ENCODE results near the gene ADTRP. TPM values are rescaled to one million over a fixed set of nuclear protein-coding genes. Genes with fewer than 3 reads are reported as not detected.

The ADTRP gene
- total RNA-seq, 1 experiment from 2014 or later: 0.86 TPM

GRCh38 chr6:11813606-11814005 lies 35.0 kb upstream of the ADTRP start:
- peaks cover 0 to 5% of the 10 kb centered on the region in 2 experiments; a peak in 1 of 4 replicates for H3K4me1 ChIP-seq (ENCODE audit: control insufficient read depth in 1 of 2, insufficient read depth in 2 of 2, low read length in 2 of 2)
- POLR2A ChIA-PET: no interaction called here
- TF ChIP-seq CEBPB (IDR thresholded peaks at IDR 0.05; ENCODE audit: low read depth) (no peak), POLR2AphosphoS5 (IDR thresholded peaks at IDR 0.05; ENCODE audit: low read depth, low read length) (no peak), CTCF (IDR thresholded peaks at IDR 0.05 in 2 of 3, conservative IDR thresholded peaks at IDR 0.05 in 1 of 3; ENCODE audit: borderline replicate concordance in 1 of 3, insufficient read depth in 1 of 3, low read depth in 2 of 3, low read length in 2 of 3) (no peak), FOSL1 (IDR thresholded peaks at IDR 0.05; ENCODE audit: low read depth) (no peak), ELF1 (IDR thresholded peaks at IDR 0.05; ENCODE audit: borderline replicate concordance, low read depth) (no peak), EZH2phosphoT487 (IDR thresholded peaks at IDR 0.05; ENCODE audit: borderline replicate concordance) (no peak), MAX (IDR thresholded peaks at IDR 0.05) (no peak), EGR1 (IDR thresholded peaks at IDR 0.05; ENCODE audit: low read depth) (no peak), ZNF274 (IDR thresholded peaks at IDR 0.05; ENCODE audit: low read depth, low read length) (no peak), RAD21 (IDR thresholded peaks at IDR 0.05; ENCODE audit: low read depth) (no peak), SRF (IDR thresholded peaks at IDR 0.05; ENCODE audit: low read depth) (no peak), SP1 (IDR thresholded peaks at IDR 0.05; ENCODE audit: low read depth) (no peak), CBX3 (IDR thresholded peaks at IDR 0.05; ENCODE audit: low read depth) (no peak), ZFX (IDR thresholded peaks at IDR 0.05) (no peak)
- TF ChIP-seq, protein P1, sequence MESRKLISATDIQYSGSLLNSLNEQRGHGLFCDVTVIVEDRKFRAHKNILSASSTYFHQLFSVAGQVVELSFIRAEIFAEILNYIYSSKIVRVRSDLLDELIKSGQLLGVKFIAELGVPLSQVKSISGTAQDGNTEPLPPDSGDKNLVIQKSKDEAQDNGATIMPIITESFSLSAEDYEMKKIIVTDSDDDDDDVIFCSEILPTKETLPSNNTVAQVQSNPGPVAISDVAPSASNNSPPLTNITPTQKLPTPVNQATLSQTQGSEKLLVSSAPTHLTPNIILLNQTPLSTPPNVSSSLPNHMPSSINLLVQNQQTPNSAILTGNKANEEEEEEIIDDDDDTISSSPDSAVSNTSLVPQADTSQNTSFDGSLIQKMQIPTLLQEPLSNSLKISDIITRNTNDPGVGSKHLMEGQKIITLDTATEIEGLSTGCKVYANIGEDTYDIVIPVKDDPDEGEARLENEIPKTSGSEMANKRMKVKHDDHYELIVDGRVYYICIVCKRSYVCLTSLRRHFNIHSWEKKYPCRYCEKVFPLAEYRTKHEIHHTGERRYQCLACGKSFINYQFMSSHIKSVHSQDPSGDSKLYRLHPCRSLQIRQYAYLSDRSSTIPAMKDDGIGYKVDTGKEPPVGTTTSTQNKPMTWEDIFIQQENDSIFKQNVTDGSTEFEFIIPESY (IDR thresholded peaks at IDR 0.05; ENCODE audit: extremely low read depth, insufficient replicate concordance, low read length): no peak
- no peaks in the 10 kb centered on the region for H3K27me3 ChIP-seq (ENCODE audit: insufficient read depth, low read length)
- RAD21 ChIA-PET (ENCODE audit: low non-redundant PET in 1 of 2, low total read pairs in 2 of 2, uncharacterized antibody in 2 of 2, unreplicated experiment in 2 of 2): no interaction called here
- no peak for ATAC-seq
- H3K9ac ChIP-seq (ENCODE audit: low read length): no peak overlapping the region
- H3K27ac ChIP-seq (ENCODE audit: low read depth, low read length): no peak overlapping the region
- H3K9me2 ChIP-seq (ENCODE audit: insufficient read depth): no peaks in the 10 kb centered on the region
- H2AFZ ChIP-seq (ENCODE audit: low read depth, low read length, poor library complexity, severe bottlenecking): no peak overlapping the region
- no peaks in the 10 kb centered on the region for H4K20me1 ChIP-seq (ENCODE audit: insufficient read depth)
- no peaks in the 10 kb centered on the region for H3K79me2 ChIP-seq (ENCODE audit: insufficient read depth, low read length)
- no peaks in the 10 kb centered on the region for H3K36me3 ChIP-seq (ENCODE audit: control insufficient read depth in 1 of 2, insufficient read depth in 2 of 2, low read length in 2 of 2)
- intact Hi-C loops (cut with micrococcal nuclease): no loop called here
- DNase-seq (ENCODE audit: low read depth, low spot score): no peak
- H3K4me3 ChIP-seq (replicated peaks in 1 of 2; ENCODE audit: low read depth in 1 of 2, low read length in 2 of 2): no peak overlapping the region
- no peak overlapping the region for H3K4me2 ChIP-seq (ENCODE audit: low read length)
- no TSS peak for BruUV-seq (replicated peaks)
- no peaks in the 10 kb centered on the region for H3K9me3 ChIP-seq (ENCODE audit: control insufficient read depth in 1 of 2, insufficient read depth in 1 of 2, low read depth in 1 of 2, low read length in 2 of 2)
- CTCF ChIA-PET: no interaction called here

All from HCT116 (cell line).